Gastroesophageal sphincter (tissue), 4 donors: ENCODE data around the gene LRRC58. TPM values are rescaled to one million over a fixed set of nuclear protein-coding genes. Genes with fewer than 3 reads are reported as not detected.

Experiments used
- ATAC-seq: fragments of 150-250 bp; one replicate; pipeline ENCODE4 v1.9.1; 2016; ENCODE audit warnings: mild to moderate bottlenecking, moderate library complexity
- H3K27ac ChIP-seq, 4 donors: fragments of 200-600 bp; sonication (generic) in 3 of 4; 1 replicate in 3 of 4; 2 replicates in 1 of 4; pipeline ENCODE4 v1.5.1; 2016 to 2019
- H3K27me3 ChIP-seq: fragments of 200-600 bp; sonication (generic); one replicate; pipeline ENCODE4 v1.5.1; 2019
- H3K36me3 ChIP-seq, 2 donors: fragments of 200-600 bp; sonication (generic); one replicate each; pipeline ENCODE4 v1.5.1; 2019; ENCODE audit warnings: control low read depth in 1 of 2
- H3K4me1 ChIP-seq, 3 donors: fragments of 200-600 bp; sonication (generic); 1 replicate in 2 of 3; 2 replicates in 1 of 3; pipeline ENCODE4 v1.5.1; 2016 to 2019; ENCODE audit warnings: control low read depth in 2 of 3
- H3K4me3 ChIP-seq, 2 donors: fragments of 200-600 bp; sonication (generic); one replicate each; pipeline ENCODE4 v1.5.1; 2019; ENCODE audit warnings: mild to moderate bottlenecking in 1 of 2, moderate library complexity in 1 of 2
- H3K9me3 ChIP-seq, 3 donors: fragments of 200-600 bp; sonication (generic); one replicate each; pipeline ENCODE4 v1.5.1; 2017 to 2019; ENCODE audit warnings: control low read depth in 2 of 3
- CTCF ChIP-seq, 4 experiments: fragments of 200-600 bp in 2 of 4; fragments of 450-650 bp in 2 of 4; sonication (generic) in 1 of 4; IDR thresholded peaks; one replicate each; pipeline ENCODE4 v1.5.1; 2017 to 2019; ENCODE audit warnings: antibody characterized with exemption in 4 of 4, mild to moderate bottlenecking in 2 of 4, moderate library complexity in 2 of 4
- EP300 ChIP-seq: sonication (generic); formaldehyde crosslinking; IDR thresholded peaks from one replicate; pipeline ENCODE4 v1.6.1; 2017; ENCODE audit warnings: antibody characterized with exemption, mild to moderate bottlenecking
- POLR2A ChIP-seq, 2 donors: fragments of 450-650 bp; IDR thresholded peaks; one replicate each; pipeline ENCODE4 v1.6.1; 2017; ENCODE audit warnings: antibody characterized with exemption in 2 of 2, mild to moderate bottlenecking in 2 of 2, moderate library complexity in 1 of 2
- POLR2AphosphoS5 ChIP-seq: sonication (generic); formaldehyde crosslinking; IDR thresholded peaks from one replicate; pipeline ENCODE4 v1.6.1; 2017; ENCODE audit warnings: antibody characterized with exemption
- WGBS, 2 donors: methylation state at CpG; one replicate each; pipeline ENCODE4 v1.1.5; 2018; ENCODE audit warnings: low coverage in 1 of 2; 5-methylcytosine and 5-hydroxymethylcytosine counted together
- total RNA-seq, 4 donors: library from RNA; depleted of rRNA; stranded (reverse); fragments of >200 nt; gene quantifications; one replicate each; pipeline ENCODE4 v1.1.0, GENCODE V29; 2016

Gene LRRC58
- total RNA-seq, 4 donors from 2014 or later, result 33.5 to 44.3 (median 39.9) TPM

DNA sequence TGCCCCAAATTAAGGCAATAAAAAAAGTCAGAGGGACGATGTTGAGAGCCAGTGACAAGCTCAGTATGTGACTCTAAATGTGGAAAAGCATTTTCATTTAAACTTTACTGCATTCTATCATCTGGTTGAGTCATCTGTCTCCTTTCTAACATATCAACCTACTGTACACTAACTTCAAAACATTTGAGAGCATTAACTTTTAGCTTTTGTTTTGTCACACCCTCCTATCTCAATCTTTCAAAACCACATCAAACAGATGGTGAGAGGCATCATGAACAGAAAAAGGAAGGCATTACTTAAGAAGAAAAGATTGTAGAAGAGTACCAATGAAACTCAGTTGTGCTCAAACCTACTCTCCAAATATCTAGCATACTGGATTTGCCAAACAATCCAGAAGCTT lies 4.8 kb downstream of the LRRC58 start:
- TF ChIP-seq POLR2AphosphoS5 (no peak), POLR2A (IDR thresholded peaks at IDR 0.05) (no peak), CTCF (IDR thresholded peaks at IDR 0.05) (no peak), EP300 (no peak)
- Histone ChIP-seq H3K4me3 (no peak overlapping the region), H3K9me3 (peaks cover 0 to 7% (median 0%) of the 10 kb centered on the region in 3 donors), H3K36me3 (peaks cover 0 to 22% of the 10 kb centered on the region in 2 donors), H3K27ac (no peak overlapping the region), H3K4me1 (peaks cover 3 to 52% (median 5%) of the 10 kb centered on the region in 3 donors), H3K27me3 (no peaks in the 10 kb centered on the region)
- no peak for ATAC-seq
- 29 to 33% methylated on average over 1 of the region's 1 CpG for WGBS, 2 donors

DNA sequence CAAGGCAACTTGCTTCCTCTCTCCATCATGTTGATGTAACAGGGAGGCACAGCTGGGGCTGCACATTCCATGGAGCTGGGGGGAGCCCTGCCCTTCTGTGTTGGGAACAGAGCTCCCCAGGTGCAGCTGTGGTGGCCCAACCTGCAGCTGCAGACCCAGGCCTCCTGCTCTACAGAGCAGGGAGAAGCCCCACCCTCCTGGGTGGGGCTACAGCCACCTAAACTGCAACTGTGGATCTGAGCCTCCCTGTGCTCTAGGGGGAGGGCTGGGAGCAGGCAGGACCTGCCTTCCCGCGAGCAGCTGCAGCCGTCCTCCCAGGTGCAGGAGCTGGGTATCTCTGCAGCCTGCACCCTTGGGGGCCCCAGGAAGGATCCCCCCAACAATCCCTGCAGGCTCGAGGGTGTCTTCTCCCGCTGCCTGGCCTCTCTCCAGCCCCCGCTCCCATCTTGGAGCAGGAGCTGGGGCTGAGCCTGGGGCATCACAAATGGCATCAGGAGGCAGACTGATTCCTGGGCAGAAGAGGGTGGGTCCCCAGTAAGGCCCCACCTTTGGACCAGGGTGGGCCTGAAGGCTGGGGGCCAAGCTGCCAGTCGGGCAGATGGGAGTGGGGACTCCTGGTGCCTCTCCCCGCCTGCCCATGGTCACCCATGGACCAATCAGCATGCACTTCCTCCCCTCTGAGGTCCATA lies 7.4 kb downstream of the LRRC58 start:
- no peak for TF ChIP-seq CTCF (IDR thresholded peaks at IDR 0.05)
- no peak for TF ChIP-seq EP300
- no peak for TF ChIP-seq POLR2A (IDR thresholded peaks at IDR 0.05)
- no peak for TF ChIP-seq POLR2AphosphoS5

GRCh38 chr3:120339362-120339761 lies 9.8 kb downstream of the LRRC58 start:
- TF ChIP-seq POLR2AphosphoS5, result no peak
- no peak for TF ChIP-seq POLR2A (IDR thresholded peaks at IDR 0.05)
- no peak for TF ChIP-seq CTCF (IDR thresholded peaks at IDR 0.05)
- no peak for TF ChIP-seq EP300
- peaks cover 0 to 21% (median 0%) of the 10 kb centered on the region in 3 donors for H3K4me1 ChIP-seq
- H3K4me3 ChIP-seq, result no peak overlapping the region
- H3K27me3 ChIP-seq, result no peaks in the 10 kb centered on the region
- peaks cover 0 to 9% (median 0%) of the 10 kb centered on the region in 3 donors for H3K9me3 ChIP-seq
- ATAC-seq, result no peak
- H3K36me3 ChIP-seq, result peaks cover 0 to 30% of the 10 kb centered on the region in 2 donors
- 100% methylated on average over 3 of the region's 3 CpGs for WGBS, 2 donors
- no peak overlapping the region for H3K27ac ChIP-seq

More for the DNA sequence above, 7.4 kb downstream of the LRRC58 start:
- no CpG with 5 or more reads among the region's 8 CpGs for WGBS, 2 donors
- H3K4me3 ChIP-seq, result no peak overlapping the region
- H3K36me3 ChIP-seq, result peaks cover 0 to 29% of the 10 kb centered on the region in 2 donors
- H3K27me3 ChIP-seq, result no peaks in the 10 kb centered on the region
- H3K9me3 ChIP-seq, result peaks cover 0 to 9% (median 0%) of the 10 kb centered on the region in 3 donors
- H3K27ac ChIP-seq, result no peak overlapping the region
- ATAC-seq, result no peak
- peaks cover 0 to 38% (median 0%) of the 10 kb centered on the region in 3 donors for H3K4me1 ChIP-seq

- H3K9me3 ChIP-seq, result peaks cover 0 to 9% (median 0%) of the 10 kb centered on the region in 3 donors
- no peaks in the 10 kb centered on the region for H3K27me3 ChIP-seq
- H3K27ac ChIP-seq, result no peak overlapping the region
- H3K36me3 ChIP-seq, result peaks cover 0 to 38% of the 10 kb centered on the region in 2 donors
- 82 to 100% methylated on average over 1 of the region's 1 CpG for WGBS, 2 donors
- TF ChIP-seq EP300 (no peak), POLR2A (IDR thresholded peaks at IDR 0.05) (no peak), POLR2AphosphoS5 (no peak), CTCF (IDR thresholded peaks at IDR 0.05) (no peak)
- no peak overlapping the region for H3K4me3 ChIP-seq
- no peak for ATAC-seq
- peaks cover 0 to 19% (median 0%) of the 10 kb centered on the region in 3 donors for H3K4me1 ChIP-seq
Measured at GRCh38 chr3:120338517-120338916, 10.6 kb downstream of the LRRC58 start.

DNA sequence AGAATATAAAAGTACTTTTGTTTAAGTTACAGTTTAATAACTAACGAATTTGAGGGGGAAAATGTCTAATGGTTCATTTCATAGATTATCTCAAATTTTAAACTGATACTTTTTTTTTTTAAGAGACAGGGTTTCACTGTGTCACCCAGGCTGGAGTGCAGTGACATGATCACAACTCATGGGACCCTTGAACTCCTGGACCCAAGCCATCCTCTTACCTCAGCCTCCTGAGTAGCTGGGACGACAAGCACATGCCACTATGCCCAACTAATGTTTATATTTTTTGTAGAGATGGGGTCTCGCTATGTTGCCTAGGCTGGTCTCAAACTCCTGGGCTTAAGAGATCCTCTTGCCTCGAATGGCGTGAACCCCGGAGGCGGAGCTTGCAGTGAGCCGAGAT lies 16.5 kb downstream of the LRRC58 start:
- WGBS, 2 donors, result 89 to 92% methylated on average over 3 to 4 of the region's 8 CpGs
- TF ChIP-seq POLR2A (IDR thresholded peaks at IDR 0.05) (no peak), CTCF (IDR thresholded peaks at IDR 0.05) (no peak), POLR2AphosphoS5 (no peak), EP300 (no peak)
- Histone ChIP-seq H3K9me3 (no peaks in the 10 kb centered on the region), H3K27me3 (no peaks in the 10 kb centered on the region), H3K27ac (no peak overlapping the region), H3K4me1 (peaks cover 0 to 8% (median 0%) of the 10 kb centered on the region in 3 donors), H3K4me3 (no peak overlapping the region), H3K36me3 (peaks cover 0 to 59% of the 10 kb centered on the region in 2 donors)
- no peak for ATAC-seq
